Left lung (tissue), 10 donors: ENCODE data around the gene C17orf58. TPM values are rescaled to one million over a fixed set of nuclear protein-coding genes. Genes with fewer than 3 reads are reported as not detected.

Experiments
- ATAC-seq: fragments of 200-7000 bp; cut with Tn5 transposase; one replicate; pipeline ENCODE4 v1.9.1; 2020; ENCODE audit warnings: moderate library complexity
- DNase-seq, 4 donors: peaks; one replicate each; pipeline ENCODE4 v3.0.0-alpha.2; 2013 to 2020
- H3K27ac ChIP-seq, 2 donors: fragments of 200-600 bp; sonication (generic) in 1 of 2; one replicate each; pipeline versions ENCODE4 v1.5.0 to v1.8.0; 2020 to 2021
- H3K27me3 ChIP-seq, 2 donors: fragments of 200-600 bp; sonication (generic) in 1 of 2; one replicate each; pipeline versions ENCODE4 v1.5.0 to v1.8.0; 2020 to 2021
- H3K36me3 ChIP-seq, 2 donors: fragments of 200-600 bp; sonication (generic) in 1 of 2; one replicate each; pipeline versions ENCODE4 v1.5.0 to v1.8.0; 2020 to 2021
- H3K4me1 ChIP-seq, 2 donors: fragments of 200-600 bp; one replicate each; pipeline ENCODE4 v1.8.0; 2021
- H3K4me3 ChIP-seq, 2 donors: fragments of 200-600 bp; sonication (generic) in 1 of 2; one replicate each; pipeline versions ENCODE4 v1.5.0 to v1.8.0; 2020 to 2021; ENCODE audit warnings: mild to moderate bottlenecking in 1 of 2
- H3K9me3 ChIP-seq, 2 donors: fragments of 200-600 bp; sonication (generic) in 1 of 2; one replicate each; pipeline versions ENCODE4 v1.5.0 to v1.8.0; 2020 to 2021
- CTCF ChIP-seq, 2 donors: fragments of 200-600 bp; sonication (generic) in 1 of 2; IDR thresholded peaks; one replicate each; pipeline versions ENCODE4 v1.5.0 to v1.8.0; 2021; ENCODE audit warnings: antibody characterized with exemption in 2 of 2
- intact Hi-C, 2 donors: fragments of 100-400 bp; cut with DNase I; formaldehyde crosslinking; loops; one replicate each; pipeline versions ENCODE4 v1.11.2 to v1.14.2; 2022
- polyA plus RNA-seq, 6 donors: library from polyadenylated mRNA; unstranded; fragments of 120-200 nt; gene quantifications; one replicate each; pipeline ENCODE4 v1.2.1, GENCODE V29; 2013; ENCODE audit not compliant: insufficient read length in 6 of 6
- total RNA-seq, 2 donors: library from RNA; stranded (reverse); fragmentation: NEBNext Ultra II Directional; extraction: Animal tissue kit (Norgen Biotek cat#: 25700); gene quantifications; one replicate each; pipeline ENCODE4 v1.2.1, GENCODE V29; 2021
- donor health status: DM: no; HTN: yes; CAD: no.
- donor health status: DM: no; HTN: no; CAD: no.

C17orf58 gene
- total and polyA plus RNA-seq, 8 donors, result 6.3 to 15.1 (median 13.4) TPM

GRCh38 chr17:67993153-67993997 is 2.9 kb downstream of the C17orf58 start:
- H3K9me3 ChIP-seq, result no peaks in the 10 kb centered on the region
- peak overlapping the region; percentile 93 to 94 for H3K27ac ChIP-seq
- ATAC-seq (peak; percentile 80), DNase-seq (peak; percentile 83 to 94 (median 90))
- H3K27me3 ChIP-seq, result peaks cover 0 to 25% of the 10 kb centered on the region in 2 donors
- peak overlapping the region; percentile 60 to 61 for H3K4me3 ChIP-seq
- no peak for TF ChIP-seq CTCF (IDR thresholded peaks at IDR 0.05)
- H3K36me3 ChIP-seq, result no peaks in the 10 kb centered on the region
- peaks cover 9 to 34% of the 10 kb centered on the region in 2 donors for H3K4me1 ChIP-seq
- intact Hi-C loops, result no loop called here

- peaks cover 0 to 25% of the 10 kb centered on the region in 2 donors for H3K27me3 ChIP-seq
- ATAC-seq (no peak), DNase-seq (no peak)
- no peak for TF ChIP-seq CTCF (IDR thresholded peaks at IDR 0.05)
- no peaks in the 10 kb centered on the region for H3K36me3 ChIP-seq
- peak overlapping the region; percentile 93 to 94 for H3K27ac ChIP-seq
- H3K9me3 ChIP-seq, result no peaks in the 10 kb centered on the region
- peaks cover 9 to 34% of the 10 kb centered on the region in 2 donors for H3K4me1 ChIP-seq
- intact Hi-C loops, result no loop called here
- peak overlapping the region; percentile 56 to 60 for H3K4me3 ChIP-seq
Observed at GRCh38 chr17:67992548-67993152, 3.6 kb downstream of the C17orf58 start.

- no peak overlapping the region for H3K4me3 ChIP-seq
- H3K4me1 ChIP-seq, result peaks cover 9 to 25% of the 10 kb centered on the region in 2 donors
- no peak overlapping the region for H3K27ac ChIP-seq
- no peak for DNase-seq
- intact Hi-C loops, result no loop called here
- no peaks in the 10 kb centered on the region for H3K36me3 ChIP-seq
- no peak for TF ChIP-seq CTCF (IDR thresholded peaks at IDR 0.05)
- no peaks in the 10 kb centered on the region for H3K9me3 ChIP-seq
- H3K27me3 ChIP-seq, result peaks cover 0 to 13% of the 10 kb centered on the region in 2 donors
- no peak for ATAC-seq
Observed at GRCh38 chr17:67990909-67991308, 5.4 kb downstream of the C17orf58 start.

- DNase-seq, result no peak
- Histone ChIP-seq H3K27ac (no peak overlapping the region), H3K9me3 (no peaks in the 10 kb centered on the region), H3K4me3 (no peak overlapping the region), H3K4me1 (no peaks in the 10 kb centered on the region), H3K27me3 (no peaks in the 10 kb centered on the region), H3K36me3 (peaks cover 0 to 23% of the 10 kb centered on the region in 2 donors)
- TF ChIP-seq CTCF (IDR thresholded peaks at IDR 0.05), result no peak
- no peak for ATAC-seq
- intact Hi-C loops, result no loop called here
Observed at GRCh38 chr17:67983383-67983688, 12.9 kb downstream of the C17orf58 start.

- H3K9me3 ChIP-seq, result no peaks in the 10 kb centered on the region
- no peak overlapping the region for H3K27ac ChIP-seq
Observed at GRCh38 chr17:67982686-67983382, 13.4 kb downstream of the C17orf58 start.

More at GRCh38 chr17:67982686-67983382, 13.4 kb downstream of the C17orf58 start:
- Histone ChIP-seq H3K36me3 (peaks cover 0 to 24% of the 10 kb centered on the region in 2 donors), H3K27me3 (no peaks in the 10 kb centered on the region), H3K4me3 (no peak overlapping the region), H3K4me1 (no peaks in the 10 kb centered on the region)
- ATAC-seq (no peak), DNase-seq (no peak)
- intact Hi-C loops, result no loop called here
- no peak for TF ChIP-seq CTCF (IDR thresholded peaks at IDR 0.05)
